H9 (cell line): Measurements from ENCODE around the gene USP28. TPM values are rescaled to one million over a fixed set of nuclear protein-coding genes. Genes with fewer than 3 reads are reported as not detected.

ENCODE experiments used
- DNase-seq: peaks from one replicate; pipeline ENCODE4 v3.0.0-alpha.2; 2017
- H2AFZ ChIP-seq: one replicate; pipeline ENCODE4 v1.6.1; 2013; ENCODE audit warnings: mild to moderate bottlenecking, low read length, control low read depth, moderate library complexity
- H2AK5ac ChIP-seq: 2 replicates; pipeline ENCODE4 v1.6.1; 2013; ENCODE audit warnings: low read length, control low read depth, mixed read lengths; ENCODE audit not compliant: insufficient read length
- H2BK120ac ChIP-seq: one replicate; pipeline ENCODE4 v1.6.1; 2013; ENCODE audit warnings: low read depth, mild to moderate bottlenecking, low read length, control low read depth, inconsistent platforms; ENCODE audit not compliant: poor library complexity, severe bottlenecking
- H2BK12ac ChIP-seq: 2 replicates; pipeline ENCODE4 v1.6.1; 2013; ENCODE audit warnings: low read length, control low read depth, mixed read lengths, low read depth; ENCODE audit not compliant: insufficient read length
- H2BK15ac ChIP-seq: 2 replicates; pipeline ENCODE4 v1.6.1; 2013; ENCODE audit warnings: low read depth, low read length, control low read depth
- H2BK20ac ChIP-seq: one replicate; pipeline ENCODE4 v1.6.1; 2013; ENCODE audit warnings: low read depth, mild to moderate bottlenecking, low read length, control low read depth, inconsistent platforms; ENCODE audit not compliant: poor library complexity, severe bottlenecking
- H2BK5ac ChIP-seq: 2 replicates; pipeline ENCODE4 v1.6.1; 2013; ENCODE audit warnings: low read length, control low read depth, mixed read lengths; ENCODE audit not compliant: insufficient read length
- H3K14ac ChIP-seq: 2 replicates; pipeline ENCODE4 v1.6.1; 2013; ENCODE audit warnings: low read length, control low read depth; ENCODE audit not compliant: insufficient read depth
- H3K18ac ChIP-seq: 2 replicates; pipeline ENCODE4 v1.6.1; 2013; ENCODE audit warnings: low read depth, mild to moderate bottlenecking, mixed read lengths, low read length, control low read depth; ENCODE audit not compliant: insufficient read length
- H3K23ac ChIP-seq: 2 replicates; pipeline ENCODE4 v1.6.1; 2013; ENCODE audit warnings: low read length, control low read depth, mixed read lengths, low read depth; ENCODE audit not compliant: insufficient read length
- H3K23me2 ChIP-seq: 2 replicates; pipeline ENCODE4 v1.6.1; 2013; ENCODE audit warnings: low read depth, mild to moderate bottlenecking, mixed read lengths, low read length, control low read depth; ENCODE audit not compliant: insufficient read length, poor library complexity, severe bottlenecking
- H3K27ac ChIP-seq: 2 replicates; pipeline ENCODE4 v1.5.1; 2013; ENCODE audit warnings: low read length, control low read depth, mixed read lengths, low read depth; ENCODE audit not compliant: insufficient read length
- H3K27me3 ChIP-seq: 2 replicates; pipeline ENCODE4 v1.6.1; 2013; ENCODE audit warnings: low read length, control low read depth, inconsistent platforms; ENCODE audit not compliant: insufficient read depth
- H3K4ac ChIP-seq: 2 replicates; pipeline ENCODE4 v1.6.1; 2013; ENCODE audit warnings: low read depth, mild to moderate bottlenecking, control low read depth, inconsistent platforms, low read length, moderate library complexity
- H3K4me1 ChIP-seq: 2 replicates; pipeline ENCODE4 v1.6.1; 2013; ENCODE audit warnings: low read length, control low read depth, inconsistent platforms; ENCODE audit not compliant: insufficient read depth
- H3K4me2 ChIP-seq: 2 replicates; pipeline ENCODE4 v1.6.1; 2013; ENCODE audit warnings: low read length, control low read depth, mixed read lengths; ENCODE audit not compliant: insufficient read length, insufficient read depth
- H3K56ac ChIP-seq: 2 replicates; pipeline ENCODE4 v1.6.1; 2013; ENCODE audit warnings: low read depth, mild to moderate bottlenecking, mixed read lengths, low read length, control low read depth; ENCODE audit not compliant: insufficient read length
- H3K79me1 ChIP-seq: 2 replicates; pipeline ENCODE4 v1.6.1; 2013; ENCODE audit warnings: low read depth, mild to moderate bottlenecking, moderate library complexity, low read length, control low read depth, inconsistent platforms; ENCODE audit not compliant: insufficient read depth, poor library complexity, severe bottlenecking
- H3K79me2 ChIP-seq: 2 replicates; pipeline ENCODE4 v1.6.1; 2013; ENCODE audit warnings: low read length, control low read depth, inconsistent platforms; ENCODE audit not compliant: insufficient read depth
- H3K9ac ChIP-seq: 2 replicates; pipeline ENCODE4 v1.6.1; 2013; ENCODE audit warnings: low read length, control low read depth, mixed read lengths; ENCODE audit not compliant: insufficient read length; ENCODE audit errors: extremely low read depth
- H3K9me3 ChIP-seq: one replicate; pipeline ENCODE4 v1.6.1; 2013; ENCODE audit warnings: low read depth, low read length, inconsistent platforms; ENCODE audit not compliant: control insufficient read depth
- H3T11ph ChIP-seq: one replicate; pipeline ENCODE4 v1.6.1; 2013; ENCODE audit warnings: mild to moderate bottlenecking, low read length, control low read depth, inconsistent platforms
- H4K20me1 ChIP-seq: one replicate; pipeline ENCODE4 v1.6.1; 2013; ENCODE audit not compliant: control insufficient read depth, insufficient read length, insufficient read depth
- H4K5ac ChIP-seq: 2 replicates; pipeline ENCODE4 v1.6.1; 2013; ENCODE audit warnings: low read depth, mild to moderate bottlenecking, mixed read lengths, low read length, control low read depth; ENCODE audit not compliant: insufficient read length
- H4K8ac ChIP-seq: replicated peaks from 2 replicates; pipeline ENCODE4 v1.6.1; 2013; ENCODE audit warnings: low read length, control low read depth, mixed read lengths, low read depth; ENCODE audit not compliant: insufficient read length
- H4K91ac ChIP-seq: 2 replicates; pipeline ENCODE4 v1.6.1; 2013; ENCODE audit warnings: low read depth, mild to moderate bottlenecking, moderate library complexity, mixed read lengths, low read length, control low read depth; ENCODE audit not compliant: insufficient read length
- H3K27ac Mint-ChIP-seq, 3 experiments: 2 replicates in 2 of 3; 3 replicates in 1 of 3; pipeline ENCODE4 v1.8.0; 2020 to 2021; ENCODE audit warnings: mixed read lengths in 3 of 3, mild to moderate bottlenecking in 1 of 3, moderate library complexity in 1 of 3
- H3K27me3 Mint-ChIP-seq: 2 replicates; pipeline ENCODE4 v1.8.0; 2021; ENCODE audit warnings: low read depth, mild to moderate bottlenecking, moderate library complexity, mixed read lengths
- H3K36me3 Mint-ChIP-seq, 3 experiments: 2 replicates in 2 of 3; 3 replicates in 1 of 3; pipeline ENCODE4 v1.8.0; 2020 to 2021; ENCODE audit warnings: low read depth in 3 of 3, mixed read lengths in 3 of 3; ENCODE audit not compliant: insufficient read depth in 1 of 3
- H3K4me1 Mint-ChIP-seq, 2 experiments: 2 replicates each; pipeline ENCODE4 v1.8.0; 2020; ENCODE audit warnings: mixed read lengths in 2 of 2
- H3K4me3 Mint-ChIP-seq, 2 experiments: 2 replicates in 1 of 2; 3 replicates in 1 of 2; pipeline ENCODE4 v1.8.0; 2020 to 2021; ENCODE audit warnings: mild to moderate bottlenecking in 2 of 2, mixed read lengths in 2 of 2, moderate library complexity in 1 of 2
- H3K9me3 Mint-ChIP-seq, 2 experiments: 2 replicates in 1 of 2; 3 replicates in 1 of 2; pipeline ENCODE4 v1.8.0; 2020; ENCODE audit warnings: mild to moderate bottlenecking in 2 of 2, mixed read lengths in 2 of 2, moderate library complexity in 1 of 2
- WGBS: extraction: QIAGEN DNeasy Blood & Tissue Kit; methylation state at CpG from one replicate; pipeline ENCODE4 v1.1.7; 2013; ENCODE audit warnings: missing lambda C conversion rate, low lambda C conversion rate, mixed read lengths; ENCODE audit not compliant: insufficient read length; ENCODE audit errors: extremely low coverage; 5-methylcytosine and 5-hydroxymethylcytosine counted together
- total RNA-seq: library from RNA; stranded (reverse); gene quantifications from 2 replicates; pipeline ENCODE4 v1.2.1, GENCODE V29; 2021
- TF ChIP-seq, protein P1 (sequence below): fragments of 200-600 bp; sonication (generic); conservative IDR thresholded peaks from 3 replicates; pipeline ENCODE4 v1.8.0; 2021; ENCODE audit warnings: antibody characterized with exemption, mild to moderate bottlenecking

Gene USP28
- total RNA-seq, 1 experiment from 2014 or later: 107 TPM

DNA sequence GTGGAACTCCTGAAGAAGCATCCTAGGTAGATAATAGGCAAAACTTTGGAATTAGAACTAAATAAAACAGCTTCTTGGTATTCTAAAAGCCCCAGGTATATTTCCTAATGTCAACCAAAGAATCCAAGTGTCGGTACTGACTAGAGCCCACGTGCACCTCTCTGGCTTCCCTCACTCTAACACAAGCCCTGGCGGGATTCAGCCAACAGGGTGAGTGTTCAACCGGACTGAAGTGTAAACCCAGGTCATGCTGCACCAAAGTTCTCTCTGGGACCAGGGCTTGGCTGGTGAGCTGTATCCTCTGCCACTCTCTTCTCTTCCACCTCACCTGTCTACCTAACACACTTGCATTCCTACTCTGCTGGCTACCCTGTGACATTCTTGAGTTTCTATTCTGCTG lies 40.1 kb downstream of the USP28 start:
- H3K27ac ChIP-seq: no peak overlapping the region
- H3K14ac ChIP-seq: no peak overlapping the region
- WGBS: no CpG with 5 or more reads among the region's 4 CpGs
- TF ChIP-seq, protein P1, sequence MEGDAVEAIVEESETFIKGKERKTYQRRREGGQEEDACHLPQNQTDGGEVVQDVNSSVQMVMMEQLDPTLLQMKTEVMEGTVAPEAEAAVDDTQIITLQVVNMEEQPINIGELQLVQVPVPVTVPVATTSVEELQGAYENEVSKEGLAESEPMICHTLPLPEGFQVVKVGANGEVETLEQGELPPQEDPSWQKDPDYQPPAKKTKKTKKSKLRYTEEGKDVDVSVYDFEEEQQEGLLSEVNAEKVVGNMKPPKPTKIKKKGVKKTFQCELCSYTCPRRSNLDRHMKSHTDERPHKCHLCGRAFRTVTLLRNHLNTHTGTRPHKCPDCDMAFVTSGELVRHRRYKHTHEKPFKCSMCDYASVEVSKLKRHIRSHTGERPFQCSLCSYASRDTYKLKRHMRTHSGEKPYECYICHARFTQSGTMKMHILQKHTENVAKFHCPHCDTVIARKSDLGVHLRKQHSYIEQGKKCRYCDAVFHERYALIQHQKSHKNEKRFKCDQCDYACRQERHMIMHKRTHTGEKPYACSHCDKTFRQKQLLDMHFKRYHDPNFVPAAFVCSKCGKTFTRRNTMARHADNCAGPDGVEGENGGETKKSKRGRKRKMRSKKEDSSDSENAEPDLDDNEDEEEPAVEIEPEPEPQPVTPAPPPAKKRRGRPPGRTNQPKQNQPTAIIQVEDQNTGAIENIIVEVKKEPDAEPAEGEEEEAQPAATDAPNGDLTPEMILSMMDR: no peak
- H4K5ac ChIP-seq: no peak overlapping the region
- Mint-ChIP-seq H3K4me1 (no peaks in the 10 kb centered on the region), H3K9me3 (no peaks in the 10 kb centered on the region), H3K4me3 (no peak overlapping the region), H3K27me3 (no peaks in the 10 kb centered on the region), H3K36me3 (peaks cover 10 to 44% (median 29%) of the 10 kb centered on the region in 3 experiments; a peak in 6 of 7 replicates), H3K27ac (peak overlapping the region in 1 of 3 experiments; percentile 20; a peak in 1 of 7 replicates)
- no peak overlapping the region for H3K56ac ChIP-seq
- no peak overlapping the region for H2BK5ac ChIP-seq
- H3K4me2 ChIP-seq: no peak overlapping the region
- H2BK20ac ChIP-seq: no peak overlapping the region
- H3K4ac ChIP-seq: no peak overlapping the region
- no peak overlapping the region for H3K23ac ChIP-seq
- no peaks in the 10 kb centered on the region for H3K27me3 ChIP-seq
- no peaks in the 10 kb centered on the region; the same call in 1 of the 2 replicates for H3K4me1 ChIP-seq
- no peak overlapping the region for H2AK5ac ChIP-seq
- no peak overlapping the region for H2BK12ac ChIP-seq
- H3K79me1 ChIP-seq: peaks cover 6% of the 10 kb centered on the region
- no peaks in the 10 kb centered on the region for H3K23me2 ChIP-seq
- no peak overlapping the region for H3K18ac ChIP-seq
- H2BK120ac ChIP-seq: no peak overlapping the region
- H3K9me3 ChIP-seq: no peaks in the 10 kb centered on the region
- no peaks in the 10 kb centered on the region for H4K20me1 ChIP-seq
- H2AFZ ChIP-seq: no peak overlapping the region
- H4K8ac ChIP-seq: no peak overlapping the region
- DNase-seq: no peak
- H4K91ac ChIP-seq: no peak overlapping the region
- H3T11ph ChIP-seq: no peak overlapping the region
- H2BK15ac ChIP-seq: no peak overlapping the region
- H3K79me2 ChIP-seq: peaks cover 7% of the 10 kb centered on the region
- H3K9ac ChIP-seq: no peak overlapping the region
